ENCODE data around the gene ALG10. TPM values are rescaled to one million over a fixed set of nuclear protein-coding genes. Genes with fewer than 3 reads are reported as not detected.
A peak's percentile ranks its signal among the peaks of the same experiment; 100 is the strongest.
"Not testable (repeated sequence)": the region's sequence is repeated elsewhere in the genome, so short reads cannot be mapped to it uniquely, and the experiment has no call there.

The ALG10 gene, protein sequence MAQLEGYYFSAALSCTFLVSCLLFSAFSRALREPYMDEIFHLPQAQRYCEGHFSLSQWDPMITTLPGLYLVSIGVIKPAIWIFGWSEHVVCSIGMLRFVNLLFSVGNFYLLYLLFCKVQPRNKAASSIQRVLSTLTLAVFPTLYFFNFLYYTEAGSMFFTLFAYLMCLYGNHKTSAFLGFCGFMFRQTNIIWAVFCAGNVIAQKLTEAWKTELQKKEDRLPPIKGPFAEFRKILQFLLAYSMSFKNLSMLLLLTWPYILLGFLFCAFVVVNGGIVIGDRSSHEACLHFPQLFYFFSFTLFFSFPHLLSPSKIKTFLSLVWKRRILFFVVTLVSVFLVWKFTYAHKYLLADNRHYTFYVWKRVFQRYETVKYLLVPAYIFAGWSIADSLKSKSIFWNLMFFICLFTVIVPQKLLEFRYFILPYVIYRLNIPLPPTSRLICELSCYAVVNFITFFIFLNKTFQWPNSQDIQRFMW
- total RNA-seq (13.0 and 13.2 TPM in 2 replicates), polyA plus RNA-seq (6.2 and 6.3 TPM in 2 replicates), polyA minus RNA-seq (42.3 and 54.5 TPM in 2 replicates), Bru-seq, nascent RNA (percentile 75 among the genes with signal in this experiment), BruChase-seq, experiment 1, labeled RNA remaining after a 6-hour chase (percentile 86 among the genes with signal in this experiment), BruChase-seq, experiment 2, labeled RNA remaining after a 2-hour chase (percentile 83 among the genes with signal in this experiment)
- polyA plus RNA-seq (2011; cell fraction: cytosol; rRNA removed) = 4.2 and 5.2 TPM in 2 replicates
- 6.4 and 6.9 TPM in 2 replicates for polyA plus RNA-seq (2011; cell fraction: nucleus; rRNA removed)
- 2.0 and 5.0 TPM in 2 replicates for polyA plus RNA-seq (2012)
- polyA minus RNA-seq (2011; cell fraction: cytosol; rRNA and poly(A)+ RNA removed) = 18.8 TPM
- 12.9 and 26.0 TPM in 2 replicates for polyA minus RNA-seq (2011; cell fraction: nucleus; rRNA and poly(A)+ RNA removed)
- long read RNA-seq, transcript ALG10-201 (3 exons, 3,128 nt) = major isoform, 5 of 8 reads
- long read RNA-seq, partial matches to known transcripts = 0 of 8 reads
- long read RNA-seq, other reads (novel, unspliced or antisense) = 2 of 8 reads

DNA sequence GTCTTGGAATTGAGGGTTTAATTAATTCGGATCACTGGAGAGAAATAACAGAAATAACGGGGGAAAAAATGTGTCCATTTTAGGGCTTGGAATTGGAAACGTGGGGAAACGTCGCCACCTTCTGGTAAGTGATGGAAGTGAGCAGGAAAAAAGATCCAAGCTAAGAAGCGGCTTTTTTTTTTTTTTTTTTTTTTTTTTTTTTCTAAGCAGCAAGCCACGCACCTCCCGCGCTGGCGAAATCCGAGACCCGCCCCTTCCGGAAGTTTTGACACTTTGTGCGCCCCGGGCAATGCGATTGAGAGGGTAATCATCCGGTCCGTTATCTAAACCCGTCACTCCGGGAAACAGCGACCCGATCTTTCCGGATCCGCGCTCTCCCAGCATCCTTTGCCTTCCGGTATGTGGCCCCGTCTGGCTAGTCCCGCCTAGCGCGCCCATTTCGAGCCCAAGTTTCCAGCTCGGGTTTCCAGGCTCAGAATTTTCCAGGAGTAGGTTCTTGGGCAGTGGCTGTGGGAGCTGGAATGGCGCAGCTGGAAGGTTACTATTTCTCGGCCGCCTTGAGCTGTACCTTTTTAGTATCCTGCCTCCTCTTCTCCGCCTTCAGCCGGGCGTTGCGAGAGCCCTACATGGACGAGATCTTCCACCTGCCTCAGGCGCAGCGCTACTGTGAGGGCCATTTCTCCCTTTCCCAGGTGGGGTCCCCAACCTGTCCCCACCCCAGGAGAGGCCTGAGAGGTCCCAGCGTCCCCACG, at the start of gene ALG10:
TSS of gene ALG10 (plus strand) at position 418 of the 752 bp plus-strand sequence. CDS start at position 522, 104 bp downstream.
- Histone ChIP-seq H3K27ac (ENCODE audit: insufficient read depth, low read depth, low read length) (peak within 1 kb of the TSS; percentile 87), H3K4me1 (ENCODE audit: control insufficient read depth, extremely low read depth, insufficient read depth, low read length) (peaks cover 7% of the 10 kb centered on the region), H3K4me2 (ENCODE audit: insufficient read depth, low read length) (peak within 1 kb of the TSS; percentile 94), H3K79me2 (ENCODE audit: control insufficient read depth, insufficient read depth, low read length) (no peaks in the 10 kb centered on the region), H3K9me3 (replicated peaks; ENCODE audit: control insufficient read depth, insufficient read depth, low read length) (no peaks in the 10 kb centered on the region), H3K9me1 (replicated peaks; ENCODE audit: control insufficient read depth, extremely low read depth, insufficient read depth, low read length) (no peaks in the 10 kb centered on the region), H3K9ac (replicated peaks; ENCODE audit: extremely low read depth, insufficient read depth, low read length) (peak within 1 kb of the TSS; percentile 83), H3K4me3 (replicated peaks in 1 of 3; ENCODE audit: insufficient read depth in 1 of 3, low read depth in 1 of 3, low read length in 3 of 3) (peak within 1 kb of the TSS; percentile 40 to 83 (median 72)), H2AFZ (ENCODE audit: low read depth, low read length) (peak within 1 kb of the TSS; percentile 85), H3K36me3 (ENCODE audit: control insufficient read depth in 2 of 2, extremely low read depth in 1 of 2, insufficient read depth in 2 of 2, low read length in 2 of 2) (no peaks in the 10 kb centered on the region), H3K27me3 (ENCODE audit: control insufficient read depth in 2 of 2, insufficient read depth in 2 of 2, low read length in 2 of 2) (peaks cover 0 to 3% of the 10 kb centered on the region in 2 experiments), H4K20me1 (replicated peaks; ENCODE audit: control insufficient read depth, extremely low read depth, insufficient read depth, low read length) (no peaks in the 10 kb centered on the region)
- ChIA-PET CTCF (interaction anchor here (0.7 to 4.2 kb wide), 12 partner anchors 11 to 1343 kb away, joined by 3 to 143 read pairs (median 4); partner anchors contain the start of genes DNM1L, PKP2 and YARS2), POLR2A (interaction anchor here (0.6 to 1.6 kb wide), 4 partner anchors 483 to 1850 kb away, joined by 3 to 7 read pairs (median 3); partner anchors contain the start of gene YARS2)
- peak; percentile 96 for DNase-seq (ENCODE audit: low read depth, low spot score)
- TF ChIP-seq POLR2AphosphoS5 (IDR thresholded peaks at IDR 0.05; ENCODE audit: insufficient read depth, low read depth, low read length) = peak; percentile 85
- no peak for TF ChIP-seq MYC (IDR thresholded peaks at IDR 0.05; ENCODE audit: low read depth, low read length)
- peak; percentile 38 for TF ChIP-seq GATA2 (IDR thresholded peaks at IDR 0.05; ENCODE audit: insufficient read depth, insufficient read length, low read depth, low read length)
- TF ChIP-seq MAX (IDR thresholded peaks at IDR 0.05; ENCODE audit: insufficient read depth, insufficient read length) = no peak
- TF ChIP-seq EZH2 (IDR thresholded peaks at IDR 0.05; ENCODE audit: borderline replicate concordance, low read depth, low read length, severe bottlenecking) = no peak
- no peak for TF ChIP-seq FOS (IDR thresholded peaks at IDR 0.05; ENCODE audit: borderline replicate concordance, insufficient read depth, low read length)
- no peak for TF ChIP-seq JUN (IDR thresholded peaks at IDR 0.05; ENCODE audit: borderline replicate concordance, insufficient read depth, insufficient read length, low read depth)
- peak; percentile 80 for TF ChIP-seq POLR2A (IDR thresholded peaks at IDR 0.05; ENCODE audit: low read depth, low read length)
- peak; percentile 54 to 63 for TF ChIP-seq CTCF (IDR thresholded peaks at IDR 0.05; ENCODE audit: extremely low read depth in 1 of 2, insufficient read depth in 1 of 2, low read depth in 1 of 2, low read length in 2 of 2)
- BruUV-seq (replicated peaks) = TSS peak; percentile 78
- intact Hi-C loops (cut with micrococcal nuclease) (loop anchor here (1.0 to 5.0 kb wide), 5 partner anchors 1075 to 1657 kb away; partner anchors contain the start of gene DNM1L), dilution Hi-C loops (cut with MboI; ENCODE audit: extremely low pct_ligation_motif_present, low sequenced_read_pairs) (no loop called here)
- peak; percentile 88 for FAIRE-seq

GRCh38 chr12:33972884-33973283, 49.4 kb upstream of the ALG10 start:
- intact Hi-C loops (cut with micrococcal nuclease); FAIRE-seq; H3K9me3 ChIP-seq (replicated peaks; ENCODE audit: control insufficient read depth, insufficient read depth, low read length); H3K9me1 ChIP-seq (replicated peaks; ENCODE audit: control insufficient read depth, extremely low read depth, insufficient read depth, low read length); POLR2A ChIA-PET; BruUV-seq (replicated peaks); H3K4me3 ChIP-seq (replicated peaks in 1 of 3; ENCODE audit: insufficient read depth in 1 of 3, low read depth in 1 of 3, low read length in 3 of 3); H3K79me2 ChIP-seq (ENCODE audit: control insufficient read depth, insufficient read depth, low read length); H3K27ac ChIP-seq (ENCODE audit: insufficient read depth, low read depth, low read length); H2AFZ ChIP-seq (ENCODE audit: low read depth, low read length); H3K27me3 ChIP-seq (ENCODE audit: control insufficient read depth in 2 of 2, insufficient read depth in 2 of 2, low read length in 2 of 2); H3K9ac ChIP-seq (replicated peaks; ENCODE audit: extremely low read depth, insufficient read depth, low read length); CTCF ChIA-PET; H3K4me2 ChIP-seq (ENCODE audit: insufficient read depth, low read length); DNase-seq (ENCODE audit: low read depth, low spot score); H3K36me3 ChIP-seq (ENCODE audit: control insufficient read depth in 2 of 2, extremely low read depth in 1 of 2, insufficient read depth in 2 of 2, low read length in 2 of 2); dilution Hi-C loops (cut with MboI; ENCODE audit: extremely low pct_ligation_motif_present, low sequenced_read_pairs); H4K20me1 ChIP-seq (replicated peaks; ENCODE audit: control insufficient read depth, extremely low read depth, insufficient read depth, low read length); H3K4me1 ChIP-seq (ENCODE audit: control insufficient read depth, extremely low read depth, insufficient read depth, low read length): not testable (repeated sequence)

Measured in endothelial cell of umbilical vein (primary cell).